GM18907 (cell line): Measurements from ENCODE around the gene ABHD17B.

Experiments used
- ATAC-seq: cut with Tn5 transposase; IDR thresholded peaks from one replicate; pipeline ENCODE4 v1.9.1; 2021; ENCODE audit warnings: mild to moderate bottlenecking, moderate library complexity; ENCODE audit not compliant: unreplicated experiment

ABHD17B gene

GRCh38 chr9:71822935-71823334, 88.1 kb downstream of the ABHD17B start:
- ATAC-seq = no peak

- no peak for ATAC-seq
Observed at GRCh38 chr9:71822456-71822855, 88.5 kb downstream of the ABHD17B start.

- ATAC-seq = no peak
Observed at GRCh38 chr9:71821405-71821804, 89.6 kb downstream of the ABHD17B start.

- ATAC-seq = no peak
Observed at GRCh38 chr9:71820403-71820921, 90.5 kb downstream of the ABHD17B start.

GRCh38 chr9:71819115-71819739, 91.8 kb downstream of the ABHD17B start:
- ATAC-seq = no peak

- ATAC-seq = peak; percentile 69
Observed at GRCh38 chr9:71816916-71817451, 94.0 kb downstream of the ABHD17B start.
